ENCODE results near the gene CBFA2T3. TPM values are rescaled to one million over a fixed set of nuclear protein-coding genes. Genes with fewer than 3 reads are reported as not detected.

The CBFA2T3 gene
- total RNA-seq, 2 donors from 2014 or later: 3.2 to 4.4 TPM

GRCh38 chr16:88936008-88936555 is 40.9 kb downstream of the CBFA2T3 start:
- Mint-ChIP-seq H3K36me3 (ENCODE audit: low read depth) (no peaks in the 10 kb centered on the region), H3K4me1 (peaks cover 4% of the 10 kb centered on the region), H3K27me3 (peaks cover 25% of the 10 kb centered on the region), H3K4me3 (no peak overlapping the region), H3K27ac (no peak overlapping the region)
- no peak for DNase-seq
- no peak for ATAC-seq
- no peaks in the 10 kb centered on the region for H3K9me3 ChIP-seq (ENCODE audit: control insufficient read depth, low read length, poor library complexity, severe bottlenecking)

- DNase-seq: no peak
- Mint-ChIP-seq H3K4me3 (no peak overlapping the region), H3K27me3 (peaks cover 19% of the 10 kb centered on the region), H3K36me3 (ENCODE audit: low read depth) (no peaks in the 10 kb centered on the region), H3K4me1 (peaks cover 4% of the 10 kb centered on the region), H3K27ac (no peak overlapping the region)
- H3K9me3 ChIP-seq (ENCODE audit: control insufficient read depth, low read length, poor library complexity, severe bottlenecking): no peaks in the 10 kb centered on the region
- ATAC-seq: no peak
Observed at GRCh38 chr16:88934066-88934667, 42.8 kb downstream of the CBFA2T3 start.

- ATAC-seq: no peak
- Mint-ChIP-seq H3K4me3 (no peak overlapping the region), H3K36me3 (ENCODE audit: low read depth) (no peaks in the 10 kb centered on the region), H3K27ac (no peak overlapping the region), H3K27me3 (peaks cover 15% of the 10 kb centered on the region), H3K4me1 (no peaks in the 10 kb centered on the region)
- H3K9me3 ChIP-seq (ENCODE audit: control insufficient read depth, low read length, poor library complexity, severe bottlenecking): no peaks in the 10 kb centered on the region
- DNase-seq: no peak
Observed at GRCh38 chr16:88932929-88933328, 44.1 kb downstream of the CBFA2T3 start.

GRCh38 chr16:88931936-88932335 is 45.1 kb downstream of the CBFA2T3 start:
- H3K4me3 Mint-ChIP-seq: no peak overlapping the region
- H3K27ac Mint-ChIP-seq: no peak overlapping the region
- H3K4me1 Mint-ChIP-seq: no peaks in the 10 kb centered on the region
- peaks cover 8% of the 10 kb centered on the region for H3K27me3 Mint-ChIP-seq
- no peaks in the 10 kb centered on the region for H3K36me3 Mint-ChIP-seq (ENCODE audit: low read depth)
- ATAC-seq: no peak
- no peak for DNase-seq
- no peaks in the 10 kb centered on the region for H3K9me3 ChIP-seq (ENCODE audit: control insufficient read depth, low read length, poor library complexity, severe bottlenecking)

- Mint-ChIP-seq H3K4me3 (no peak overlapping the region), H3K36me3 (ENCODE audit: low read depth) (no peaks in the 10 kb centered on the region), H3K27me3 (peaks cover 3% of the 10 kb centered on the region), H3K4me1 (no peaks in the 10 kb centered on the region), H3K27ac (no peak overlapping the region)
- no peak for DNase-seq
- ATAC-seq: no peak
- no peaks in the 10 kb centered on the region for H3K9me3 ChIP-seq (ENCODE audit: control insufficient read depth, low read length, poor library complexity, severe bottlenecking)
Observed at GRCh38 chr16:88931373-88931900, 45.6 kb downstream of the CBFA2T3 start.

GRCh38 chr16:88930716-88931115 is 46.3 kb downstream of the CBFA2T3 start:
- Mint-ChIP-seq H3K36me3 (ENCODE audit: low read depth) (no peaks in the 10 kb centered on the region), H3K27me3 (no peaks in the 10 kb centered on the region), H3K27ac (no peak overlapping the region), H3K4me1 (no peaks in the 10 kb centered on the region), H3K4me3 (no peak overlapping the region)
- H3K9me3 ChIP-seq (ENCODE audit: control insufficient read depth, low read length, poor library complexity, severe bottlenecking): no peaks in the 10 kb centered on the region
- ATAC-seq (no peak), DNase-seq (no peak)

GRCh38 chr16:88929091-88929445 is 47.9 kb downstream of the CBFA2T3 start:
- ATAC-seq (no peak), DNase-seq (no peak)
- no peaks in the 10 kb centered on the region for H3K4me1 Mint-ChIP-seq
- no peaks in the 10 kb centered on the region for H3K9me3 ChIP-seq (ENCODE audit: control insufficient read depth, low read length, poor library complexity, severe bottlenecking)
- no peak overlapping the region for H3K4me3 Mint-ChIP-seq
- H3K36me3 Mint-ChIP-seq (ENCODE audit: low read depth): no peaks in the 10 kb centered on the region
- no peak overlapping the region for H3K27ac Mint-ChIP-seq
- peaks cover 4% of the 10 kb centered on the region for H3K27me3 Mint-ChIP-seq

- H3K27me3 Mint-ChIP-seq: peaks cover 5% of the 10 kb centered on the region
- no peaks in the 10 kb centered on the region for H3K4me1 Mint-ChIP-seq
- no peaks in the 10 kb centered on the region for H3K9me3 ChIP-seq (ENCODE audit: control insufficient read depth, low read length, poor library complexity, severe bottlenecking)
- no peak overlapping the region for H3K4me3 Mint-ChIP-seq
- H3K36me3 Mint-ChIP-seq (ENCODE audit: low read depth): no peaks in the 10 kb centered on the region
- DNase-seq (no peak), ATAC-seq (no peak)
- H3K27ac Mint-ChIP-seq: no peak overlapping the region
Observed at GRCh38 chr16:88928405-88929090, 48.5 kb downstream of the CBFA2T3 start.

GRCh38 chr16:88927661-88928060 is 49.3 kb downstream of the CBFA2T3 start:
- no peaks in the 10 kb centered on the region for H3K9me3 ChIP-seq (ENCODE audit: control insufficient read depth, low read length, poor library complexity, severe bottlenecking)
- no peak overlapping the region for H3K4me3 Mint-ChIP-seq
- DNase-seq (no peak), ATAC-seq (no peak)
- H3K4me1 Mint-ChIP-seq: no peaks in the 10 kb centered on the region
- H3K27ac Mint-ChIP-seq: no peak overlapping the region
- no peaks in the 10 kb centered on the region for H3K36me3 Mint-ChIP-seq (ENCODE audit: low read depth)
- H3K27me3 Mint-ChIP-seq: peaks cover 5% of the 10 kb centered on the region

- H3K27me3 Mint-ChIP-seq: peaks cover 5% of the 10 kb centered on the region
- no peak for DNase-seq
- no peak overlapping the region for H3K27ac Mint-ChIP-seq
- no peaks in the 10 kb centered on the region for H3K9me3 ChIP-seq (ENCODE audit: control insufficient read depth, low read length, poor library complexity, severe bottlenecking)
- H3K36me3 Mint-ChIP-seq (ENCODE audit: low read depth): no peaks in the 10 kb centered on the region
- no peak overlapping the region for H3K4me3 Mint-ChIP-seq
- no peak for ATAC-seq
- no peaks in the 10 kb centered on the region for H3K4me1 Mint-ChIP-seq
Observed at GRCh38 chr16:88927010-88927409, 50.0 kb downstream of the CBFA2T3 start.

GRCh38 chr16:88926374-88926990 is 50.5 kb downstream of the CBFA2T3 start:
- Mint-ChIP-seq H3K27me3 (peaks cover 5% of the 10 kb centered on the region), H3K4me1 (no peaks in the 10 kb centered on the region), H3K36me3 (ENCODE audit: low read depth) (no peaks in the 10 kb centered on the region), H3K4me3 (no peak overlapping the region), H3K27ac (no peak overlapping the region)
- ATAC-seq: no peak
- DNase-seq: no peak
- H3K9me3 ChIP-seq (ENCODE audit: control insufficient read depth, low read length, poor library complexity, severe bottlenecking): no peaks in the 10 kb centered on the region

GRCh38 chr16:88925540-88925887 is 51.5 kb downstream of the CBFA2T3 start:
- no peaks in the 10 kb centered on the region for H3K9me3 ChIP-seq (ENCODE audit: control insufficient read depth, low read length, poor library complexity, severe bottlenecking)

GRCh38 chr16:88924834-88925539 is 52.0 kb downstream of the CBFA2T3 start:
- no peak overlapping the region for H3K27ac Mint-ChIP-seq
- peaks cover 2% of the 10 kb centered on the region for H3K4me1 Mint-ChIP-seq
- no peaks in the 10 kb centered on the region for H3K9me3 ChIP-seq (ENCODE audit: control insufficient read depth, low read length, poor library complexity, severe bottlenecking)
- ATAC-seq: peak; percentile 53
- no peak for DNase-seq
- no peak overlapping the region for H3K4me3 Mint-ChIP-seq
- H3K36me3 Mint-ChIP-seq (ENCODE audit: low read depth): no peaks in the 10 kb centered on the region
- H3K27me3 Mint-ChIP-seq: peaks cover 5% of the 10 kb centered on the region

More at GRCh38 chr16:88925540-88925887, 51.5 kb downstream of the CBFA2T3 start:
- H3K4me1 Mint-ChIP-seq: peaks cover 2% of the 10 kb centered on the region
- H3K36me3 Mint-ChIP-seq (ENCODE audit: low read depth): no peaks in the 10 kb centered on the region
- peaks cover 5% of the 10 kb centered on the region for H3K27me3 Mint-ChIP-seq
- H3K4me3 Mint-ChIP-seq: no peak overlapping the region
- no peak overlapping the region for H3K27ac Mint-ChIP-seq
- no peak for DNase-seq
- no peak for ATAC-seq

Measured in T-helper 17 cell (primary cell).